Measurements from ENCODE around the gene ARID1B. TPM values are rescaled to one million over a fixed set of nuclear protein-coding genes. Genes with fewer than 3 reads are reported as not detected.

The ARID1B gene
- total and polyA plus RNA-seq, 2 of the 13 experiments (the other 11 are each of a cell fraction or from before 2014, with no cell fraction given): 20.1 to 32.6 TPM

- TF ChIP-seq ZNF576 (CRISPR knock-in tag; IDR thresholded peaks at IDR 0.05): no peak
- TF ChIP-seq MAFF (IDR thresholded peaks at IDR 0.05; ENCODE audit: low read depth, low read length): no peak
- TF ChIP-seq HNF4A (CRISPR knock-in tag; IDR thresholded peaks at IDR 0.05): no peak
- no peak for TF ChIP-seq FOXA1 (IDR thresholded peaks at IDR 0.05)
- TF ChIP-seq FOXA1 (CRISPR knock-in tag; IDR thresholded peaks at IDR 0.05): no peak
- TF ChIP-seq DBP (CRISPR knock-in tag; IDR thresholded peaks at IDR 0.05; ENCODE audit: not compliant biosample characterization): no peak
Observed at GRCh38 chr6:156978948-156979347, 201.8 kb downstream of the ARID1B start (continued).

- Histone ChIP-seq H3K4me3 (replicated peaks in 1 of 3; ENCODE audit: insufficient read depth in 1 of 3, low read depth in 2 of 3, low read length in 3 of 3) (no peak overlapping the region), H3K79me2 (ENCODE audit: insufficient read depth, low read length) (peaks cover 53% of the 10 kb centered on the region), H3K36me3 (replicated peaks in 1 of 2; ENCODE audit: control insufficient read depth in 1 of 2, insufficient read depth in 2 of 2, low read length in 2 of 2) (no peaks in the 10 kb centered on the region), H3K27ac (ENCODE audit: extremely low read length, insufficient read depth, low read length) (no peak overlapping the region), H2AFZ (ENCODE audit: low read length) (no peak overlapping the region), H3K9me3 (ENCODE audit: low read length) (no peaks in the 10 kb centered on the region), H3K4me1 (ENCODE audit: insufficient read depth, low read length) (no peaks in the 10 kb centered on the region), H3K9ac (ENCODE audit: insufficient read depth, low read depth, low read length) (no peak overlapping the region), H4K20me1 (ENCODE audit: insufficient read depth, low read length) (peaks cover 5% of the 10 kb centered on the region; the same call in 1 of the 2 replicates), H3K27me3 (ENCODE audit: control insufficient read depth in 1 of 2, insufficient read depth in 2 of 2, low read length in 2 of 2) (no peaks in the 10 kb centered on the region), H3K4me2 (ENCODE audit: low read depth, low read length) (no peak overlapping the region)
- FAIRE-seq (no peak), ATAC-seq (peak; percentile 44), DNase-seq (ENCODE audit: low spot score) (no peak)
- WGBS (ENCODE audit: low lambda C conversion rate): 98% methylated on average over 10 of the region's 10 CpGs
- POLR2A ChIA-PET: no interaction called here
- CTCF ChIA-PET (ENCODE audit: low intra/inter-chr PET ratio, low total read pairs): no interaction called here
- BruUV-seq (replicated peaks): no TSS peak
- intact Hi-C loops (cut with micrococcal nuclease; ENCODE audit: unreplicated experiment) (no loop called here), in situ Hi-C loops (cut with HindIII; ENCODE audit: extremely low pct_ligation_motif_present, low pct_unique_long_range_greater_than_20kb) (no loop called here)
- TF ChIP-seq ZGPAT (CRISPR knock-in tag; IDR thresholded peaks at IDR 0.05) (no peak), ZNF577 (CRISPR knock-in tag; IDR thresholded peaks at IDR 0.05; ENCODE audit: borderline replicate concordance, low read depth) (no peak), PRDM15 (CRISPR knock-in tag; IDR thresholded peaks at IDR 0.05) (no peak), ZNF720 (CRISPR knock-in tag; IDR thresholded peaks at IDR 0.05) (no peak), ARHGAP35 (CRISPR knock-in tag; IDR thresholded peaks at IDR 0.05; ENCODE audit: borderline replicate concordance) (no peak), ZFYVE20 (CRISPR knock-in tag; IDR thresholded peaks at IDR 0.05; ENCODE audit: borderline replicate concordance, low read depth) (no peak), SOX13 (IDR thresholded peaks at IDR 0.05) (no peak), SOX13 (CRISPR knock-in tag; conservative IDR thresholded peaks at IDR 0.05 in 1 of 2, IDR thresholded peaks at IDR 0.05 in 1 of 2) (no peak), ARNTL (CRISPR knock-in tag; IDR thresholded peaks at IDR 0.05) (no peak), RNF2 (conservative IDR thresholded peaks at IDR 0.05; ENCODE audit: low read depth) (no peak), ZBTB21 (CRISPR knock-in tag; IDR thresholded peaks at IDR 0.05) (no peak), ZNF263 (CRISPR knock-in tag; IDR thresholded peaks at IDR 0.05) (no peak), MIER3 (CRISPR knock-in tag; IDR thresholded peaks at IDR 0.05; ENCODE audit: borderline replicate concordance) (no peak), ZNF724P (CRISPR knock-in tag; IDR thresholded peaks at IDR 0.05; ENCODE audit: borderline replicate concordance) (no peak)
Observed at GRCh38 chr6:156980515-156980914, 203.3 kb downstream of the ARID1B start.
